Skeletal muscle cell (primary cell): Measurements from ENCODE around the gene VEGFB.

Source experiments
- DNase-seq: peaks from one replicate; pipeline ENCODE4 v3.0.0-alpha.2; 2010; ENCODE audit warnings: low read depth
- H3K4me3 ChIP-seq: 2 replicates; pipeline ENCODE4 v1.5.1; 2011; ENCODE audit warnings: low read depth, mild to moderate bottlenecking, control low read depth, low read length, moderate library complexity

The VEGFB gene

GRCh38 chr11:64275031-64275800 is 40.8 kb downstream of the VEGFB start:
- DNase-seq: no peak
- H3K4me3 ChIP-seq: no peak overlapping the region

GRCh38 chr11:64275841-64276240 is 41.5 kb downstream of the VEGFB start:
- no peak for DNase-seq
- no peak overlapping the region for H3K4me3 ChIP-seq

GRCh38 chr11:64276653-64277431 is 42.5 kb downstream of the VEGFB start:
- no peak for DNase-seq
- no peak overlapping the region for H3K4me3 ChIP-seq

DNA sequence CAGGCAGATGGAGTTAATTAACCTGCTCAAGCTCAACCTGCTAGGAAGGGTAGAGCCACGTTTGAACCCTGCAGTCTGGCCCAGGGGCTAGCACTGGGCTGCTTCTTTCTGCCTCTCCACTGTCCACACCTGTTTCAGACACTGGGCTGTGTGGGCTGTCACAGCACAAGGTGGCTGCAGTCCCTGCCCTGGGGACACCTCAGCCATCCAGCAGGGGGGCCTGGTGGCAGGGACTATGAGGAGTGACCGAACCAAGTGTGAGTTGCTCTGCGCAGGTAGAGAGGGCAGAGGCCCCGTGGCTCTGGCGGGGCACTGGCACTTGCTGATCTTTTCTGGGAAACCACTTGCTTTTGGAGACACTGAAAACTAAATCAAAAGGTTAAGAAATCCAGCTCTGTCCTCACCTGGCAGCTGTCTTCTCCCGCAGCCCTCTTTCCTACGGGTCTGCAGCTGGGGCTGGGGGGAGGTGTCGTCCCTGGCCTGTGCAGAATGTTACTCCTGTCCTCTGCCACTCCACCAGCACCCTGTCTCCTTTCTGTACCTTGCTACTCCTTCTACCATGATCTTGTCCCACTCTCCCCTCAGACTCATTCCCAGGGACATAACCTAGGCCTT is 44.3 kb downstream of the VEGFB start:
- no peak overlapping the region for H3K4me3 ChIP-seq
- DNase-seq: no peak

DNA sequence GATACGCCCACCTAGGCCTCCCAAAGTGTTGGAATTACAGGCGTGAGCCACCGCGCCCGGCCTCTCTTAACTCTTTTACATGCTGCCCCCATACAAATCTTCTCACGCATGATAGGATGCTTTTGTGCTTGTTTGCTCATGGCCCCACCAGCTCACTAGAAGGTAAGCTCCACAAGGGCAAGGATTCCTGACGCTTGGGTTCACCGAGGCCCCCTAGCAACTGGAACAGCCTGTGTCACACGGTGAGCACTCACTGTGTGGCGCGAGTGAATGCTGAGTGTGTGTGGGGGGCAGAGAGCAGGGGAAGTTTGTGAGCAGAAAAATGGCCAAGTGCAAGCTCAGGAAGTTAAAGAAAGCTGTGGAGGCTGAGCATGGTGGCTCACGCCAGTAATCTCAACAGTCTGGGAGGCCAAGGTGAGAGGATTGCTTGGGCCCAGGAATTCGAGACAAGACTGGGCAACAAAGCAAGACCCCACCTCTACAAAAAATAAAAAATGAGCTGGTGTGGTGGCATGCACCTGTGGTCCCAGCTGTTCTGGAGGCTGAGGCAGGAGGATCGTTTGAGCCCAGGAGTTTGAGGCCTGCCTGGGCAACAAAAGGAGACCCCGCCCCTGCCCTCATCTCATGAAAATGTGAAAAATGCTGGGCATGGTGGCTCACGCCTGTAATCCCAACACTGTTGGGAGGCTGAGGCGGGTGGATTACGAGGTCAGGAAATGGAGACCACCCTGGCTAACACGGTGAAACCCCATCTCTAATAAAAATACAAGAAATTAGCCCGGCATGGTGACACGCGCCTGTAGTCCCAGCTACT is 47.8 kb downstream of the VEGFB start:
- no peak for DNase-seq
- H3K4me3 ChIP-seq: no peak overlapping the region

DNA sequence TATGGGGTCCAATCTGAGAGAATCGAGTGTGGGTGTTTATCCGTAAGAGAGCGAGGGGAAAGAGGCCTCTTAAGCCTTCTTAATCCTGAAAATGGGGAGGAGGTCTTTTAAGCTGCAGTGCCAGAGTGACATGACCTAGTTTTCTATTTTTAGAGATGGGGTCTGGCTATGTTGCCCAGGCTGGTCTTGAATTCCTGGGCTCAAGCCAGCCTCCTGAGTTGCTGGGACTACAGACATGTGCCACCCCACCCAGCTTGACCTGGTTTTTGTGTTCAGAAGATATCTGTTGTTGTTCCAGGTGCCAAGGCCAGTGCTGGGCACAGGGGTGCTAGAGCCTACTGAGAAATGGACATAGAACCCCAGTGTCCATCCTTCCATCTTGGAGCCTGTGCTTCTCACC is 48.7 kb downstream of the VEGFB start:
- no peak overlapping the region for H3K4me3 ChIP-seq
- DNase-seq: no peak

DNA sequence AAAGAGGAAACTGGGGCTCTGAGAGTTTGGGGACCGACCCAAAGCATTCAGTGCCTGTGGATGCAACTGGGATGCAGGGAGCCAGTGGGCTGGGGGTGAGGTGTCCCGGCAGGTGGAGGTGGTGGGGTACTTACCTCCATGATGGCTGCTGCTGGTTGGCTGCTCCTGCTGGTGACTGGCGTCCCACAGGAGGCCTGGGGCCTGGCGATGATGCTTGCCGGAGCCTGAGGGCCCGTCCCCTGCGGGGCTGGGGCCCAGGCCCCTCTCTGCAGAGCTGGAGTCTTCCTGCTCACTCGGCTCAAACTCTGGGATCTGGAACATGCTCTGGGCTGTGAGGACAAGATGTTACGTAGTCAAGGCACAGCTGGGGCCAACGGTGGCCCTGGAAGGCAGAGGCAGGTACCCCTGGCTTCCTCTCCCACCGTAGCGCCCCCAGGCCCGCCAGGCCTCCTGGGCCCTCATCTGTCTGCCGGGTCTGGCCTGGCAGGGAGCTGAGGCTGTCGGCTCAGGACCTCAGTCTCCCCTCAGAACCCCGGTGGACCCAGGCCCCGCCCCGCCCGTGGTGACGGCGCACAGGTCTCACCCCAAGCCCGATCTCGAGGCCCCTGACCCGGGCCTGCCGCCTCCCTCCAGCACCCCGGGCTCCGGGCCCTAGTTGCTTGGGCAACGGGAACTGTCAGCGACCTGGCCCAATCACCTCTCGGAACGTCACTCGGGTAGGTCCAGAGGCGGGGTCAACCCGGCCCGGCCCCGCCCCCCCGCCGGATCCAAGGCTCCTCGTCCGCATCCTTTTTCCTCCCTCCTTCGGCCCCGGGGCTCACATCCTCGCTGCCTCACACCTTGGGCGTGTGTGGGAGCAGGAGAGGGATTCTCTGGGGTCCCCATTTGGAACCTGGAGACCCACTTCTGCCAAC is 49.9 kb downstream of the VEGFB start, which contains the start of gene BAD:
BAD (minus strand) TSS at position 618 of the 914 bp plus-strand sequence; CDS start at position 321, 297 bp downstream.
- peak; percentile 61 for DNase-seq
- peak within 1 kb of the TSS; percentile 71 for H3K4me3 ChIP-seq

GRCh38 chr11:64284962-64285884 is 50.8 kb downstream of the VEGFB start, which contains the start of gene GPR137:
GPR137 (plus strand) TSS chr11:64285848; CDS start chr11:64286525, 677 bp downstream.
- peak within 1 kb of the TSS; percentile 71 for H3K4me3 ChIP-seq
- no peak for DNase-seq

GRCh38 chr11:64285885-64286800 is 51.8 kb downstream of the VEGFB start:
- no peak for DNase-seq
- peak overlapping the region; percentile 71 for H3K4me3 ChIP-seq

DNA sequence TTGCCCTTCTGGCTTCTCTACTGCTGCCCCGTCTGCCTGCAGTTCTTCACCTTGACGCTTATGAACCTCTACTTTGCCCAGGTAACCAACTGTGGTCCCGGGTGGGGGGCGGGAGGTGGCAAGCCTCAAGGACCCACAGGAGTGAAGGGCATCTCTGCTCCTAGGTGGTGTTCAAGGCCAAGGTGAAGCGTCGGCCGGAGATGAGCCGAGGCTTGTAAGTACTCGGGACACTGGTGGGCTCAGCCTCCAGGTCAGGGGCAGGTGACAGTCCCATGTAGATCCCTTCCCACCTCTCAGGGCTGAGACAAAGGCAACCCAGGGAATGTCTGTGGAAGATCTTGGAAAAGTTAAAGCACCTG is 52.4 kb downstream of the VEGFB start:
- no peak for DNase-seq
- H3K4me3 ChIP-seq: no peak overlapping the region

DNA sequence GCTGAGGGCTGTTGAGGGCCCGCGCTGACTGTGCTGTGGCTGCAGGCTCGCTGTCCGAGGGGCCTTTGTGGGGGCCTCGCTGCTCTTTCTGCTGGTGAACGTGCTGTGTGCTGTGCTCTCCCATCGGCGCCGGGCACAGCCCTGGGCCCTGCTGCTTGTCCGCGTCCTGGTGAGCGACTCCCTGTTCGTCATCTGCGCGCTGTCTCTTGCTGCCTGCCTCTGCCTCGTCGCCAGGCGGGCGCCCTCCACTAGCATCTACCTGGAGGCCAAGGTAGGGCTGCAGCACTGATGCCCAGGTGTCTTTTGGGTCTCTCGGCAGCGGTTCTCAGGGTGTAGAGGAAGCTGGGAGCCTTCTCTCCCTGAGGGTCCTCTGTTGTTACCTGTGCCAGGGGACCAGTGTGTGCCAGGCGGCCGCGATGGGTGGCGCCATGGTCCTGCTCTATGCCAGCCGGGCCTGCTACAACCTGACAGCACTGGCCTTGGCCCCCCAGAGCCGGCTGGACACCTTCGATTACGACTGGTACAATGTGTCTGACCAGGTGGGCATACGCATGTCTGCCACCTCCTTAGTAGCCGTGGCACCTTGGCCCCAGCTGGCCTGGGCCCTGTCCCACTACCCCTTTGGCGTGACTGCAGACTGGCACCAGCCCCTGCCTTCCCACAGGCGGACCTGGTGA is 53.4 kb downstream of the VEGFB start:
- no peak overlapping the region for H3K4me3 ChIP-seq
- DNase-seq: no peak

DNA sequence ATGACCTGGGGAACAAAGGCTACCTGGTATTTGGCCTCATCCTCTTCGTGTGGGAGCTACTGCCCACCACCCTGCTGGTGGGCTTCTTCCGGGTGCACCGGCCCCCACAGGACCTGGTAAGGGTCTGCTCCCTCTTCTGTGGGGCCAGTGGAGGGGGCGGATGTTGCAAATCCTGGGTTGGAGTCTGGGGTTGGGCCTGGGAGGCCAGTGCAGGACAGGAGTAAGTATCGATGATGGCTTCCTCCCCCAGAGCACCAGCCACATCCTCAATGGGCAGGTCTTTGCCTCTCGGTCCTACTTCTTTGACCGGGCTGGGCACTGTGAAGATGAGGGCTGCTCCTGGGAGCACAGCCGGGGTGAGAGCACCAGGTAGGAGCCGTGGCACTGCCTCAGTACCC is 54.0 kb downstream of the VEGFB start:
- no peak overlapping the region for H3K4me3 ChIP-seq
- no peak for DNase-seq
